Mesothelial cell of epicardium (in vitro differentiated cells): ENCODE results near the gene FAM120C. TPM values are rescaled to one million over a fixed set of nuclear protein-coding genes. Genes with fewer than 3 reads are reported as not detected.

ENCODE experiments used
- DNase-seq, 2 experiments: peaks; one replicate each; pipeline ENCODE4 v3.0.0; 2021; ENCODE audit warnings: low spot score in 2 of 2; ENCODE audit not compliant: unreplicated experiment in 2 of 2
- H3K27ac Mint-ChIP-seq: 2 replicates; pipeline ENCODE4 v1.8.0; 2021; ENCODE audit warnings: mixed read lengths
- H3K27me3 Mint-ChIP-seq: 2 replicates; pipeline ENCODE4 v1.8.0; 2021; ENCODE audit warnings: low read depth, mixed read lengths
- H3K36me3 Mint-ChIP-seq: 2 replicates; pipeline ENCODE4 v1.8.0; 2021; ENCODE audit warnings: mixed read lengths
- H3K4me1 Mint-ChIP-seq: 2 replicates; pipeline ENCODE4 v1.8.0; 2021; ENCODE audit warnings: mixed read lengths
- H3K4me3 Mint-ChIP-seq: 2 replicates; pipeline ENCODE4 v1.8.0; 2021; ENCODE audit warnings: mild to moderate bottlenecking, moderate library complexity, mixed read lengths
- H3K9me3 Mint-ChIP-seq: 2 replicates; pipeline ENCODE4 v1.8.0; 2021; ENCODE audit warnings: mixed read lengths
- CTCF ChIP-seq: fragments of 200-600 bp; sonication (generic); IDR thresholded peaks from one replicate; pipeline ENCODE4 v1.5.0; 2021; ENCODE audit warnings: antibody characterized with exemption; ENCODE audit not compliant: unreplicated experiment
- total RNA-seq: library from RNA; stranded (reverse); gene quantifications from 3 replicates; pipeline ENCODE4 v1.2.1, GENCODE V29; 2021

Gene FAM120C
- total RNA-seq, 1 donor from 2014 or later: 16.1 TPM

- no peaks in the 10 kb centered on the region for H3K27me3 Mint-ChIP-seq
- no peak for TF ChIP-seq CTCF
- DNase-seq: no peak
- peaks cover 4% of the 10 kb centered on the region for H3K36me3 Mint-ChIP-seq
- peaks cover 25% of the 10 kb centered on the region for H3K9me3 Mint-ChIP-seq
- H3K4me1 Mint-ChIP-seq: no peaks in the 10 kb centered on the region
- H3K27ac Mint-ChIP-seq: no peak overlapping the region
- no peak overlapping the region for H3K4me3 Mint-ChIP-seq
These were observed 118.5 kb downstream of the FAM120C start for GRCh38 chrX:54064564-54064963.

GRCh38 chrX:54063361-54063760, 119.7 kb downstream of the FAM120C start:
- DNase-seq: no peak
- no peaks in the 10 kb centered on the region for H3K4me1 Mint-ChIP-seq
- H3K36me3 Mint-ChIP-seq: peaks cover 4% of the 10 kb centered on the region
- no peak overlapping the region for H3K27ac Mint-ChIP-seq
- H3K9me3 Mint-ChIP-seq: peaks cover 17% of the 10 kb centered on the region
- no peak overlapping the region for H3K4me3 Mint-ChIP-seq
- no peaks in the 10 kb centered on the region for H3K27me3 Mint-ChIP-seq
- TF ChIP-seq CTCF: no peak

GRCh38 chrX:54049801-54050200, 133.3 kb downstream of the FAM120C start:
- peaks cover 4% of the 10 kb centered on the region for H3K9me3 Mint-ChIP-seq
- no peak for TF ChIP-seq CTCF
- H3K4me1 Mint-ChIP-seq: peaks cover 13% of the 10 kb centered on the region
- no peak overlapping the region for H3K27ac Mint-ChIP-seq
- H3K4me3 Mint-ChIP-seq: no peak overlapping the region
- DNase-seq: no peak
- H3K36me3 Mint-ChIP-seq: peaks cover 5% of the 10 kb centered on the region
- no peaks in the 10 kb centered on the region for H3K27me3 Mint-ChIP-seq

GRCh38 chrX:54048412-54048811, 134.6 kb downstream of the FAM120C start:
- Mint-ChIP-seq H3K9me3 (peaks cover 4% of the 10 kb centered on the region), H3K27ac (peak overlapping the region; percentile 6), H3K4me3 (no peak overlapping the region), H3K27me3 (no peaks in the 10 kb centered on the region), H3K4me1 (peaks cover 15% of the 10 kb centered on the region), H3K36me3 (peaks cover 1% of the 10 kb centered on the region)
- no peak for TF ChIP-seq CTCF
- no peak for DNase-seq

- Mint-ChIP-seq H3K36me3 (no peaks in the 10 kb centered on the region), H3K27me3 (no peaks in the 10 kb centered on the region), H3K4me3 (no peak overlapping the region), H3K4me1 (peaks cover 15% of the 10 kb centered on the region), H3K9me3 (peaks cover 4% of the 10 kb centered on the region), H3K27ac (peak overlapping the region; percentile 99)
- TF ChIP-seq CTCF: no peak
- no peak for DNase-seq
These were observed 137.4 kb downstream of the FAM120C start for GRCh38 chrX:54045563-54046228.
